BE2C (cell line): Measurements from ENCODE around the gene CWC22.
"Not testable (repeated sequence)": the region's sequence is repeated elsewhere in the genome, so short reads cannot be mapped to it uniquely, and the experiment has no call there.

Experiments
- DNase-seq: peaks from one replicate; pipeline ENCODE4 v3.0.0-alpha.2; 2020
- H3K27me3 ChIP-seq: fragments of 250-450 bp; sonication (Bioruptor Pico); 2 replicates; pipeline ENCODE4 v1.5.1; 2020; ENCODE audit warnings: mild to moderate bottlenecking
- H3K36me3 ChIP-seq: fragments of 250-450 bp; sonication (Bioruptor Pico); 2 replicates; pipeline ENCODE4 v1.5.1; 2020; ENCODE audit warnings: mild to moderate bottlenecking
- H3K4me1 ChIP-seq: fragments of 250-450 bp; sonication (Bioruptor Pico); 2 replicates; pipeline ENCODE4 v1.5.1; 2020
- H3K4me3 ChIP-seq: 2 replicates; pipeline ENCODE4 v1.5.1; 2011; ENCODE audit warnings: low read depth, low read length
- H3K9me3 ChIP-seq: fragments of 250-450 bp; sonication (Bioruptor Pico); 2 replicates; pipeline ENCODE4 v1.5.1; 2020
- CTCF ChIP-seq: IDR thresholded peaks from 2 replicates; pipeline ENCODE4 v1.5.1; 2012; ENCODE audit warnings: mild to moderate bottlenecking, low read depth, low read length

CWC22 gene

DNA sequence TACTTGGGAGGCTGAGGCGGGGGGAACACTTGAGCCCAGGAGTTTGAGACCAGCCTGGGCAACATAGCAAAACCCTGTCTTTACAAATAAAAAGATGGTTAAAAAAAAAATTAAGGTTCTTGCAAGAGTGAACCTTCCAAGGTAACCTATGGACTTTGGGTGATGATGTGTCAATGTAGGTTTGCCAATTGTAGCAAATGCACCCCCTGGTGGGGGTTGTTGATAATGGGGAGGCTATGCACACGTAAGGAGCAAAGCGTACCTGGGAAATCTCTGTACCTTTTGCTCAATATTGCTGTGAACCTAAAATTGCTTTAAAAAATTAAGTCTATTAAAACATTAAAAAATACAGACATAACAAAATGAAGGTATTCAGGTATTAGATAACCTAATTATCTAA is 70.4 kb downstream of the CWC22 start:
- H3K4me3 ChIP-seq, result no peak overlapping the region
- H3K27me3 ChIP-seq, result no peaks in the 10 kb centered on the region
- TF ChIP-seq CTCF, result peak; percentile 49
- H3K9me3 ChIP-seq, result no peaks in the 10 kb centered on the region
- H3K36me3 ChIP-seq, result no peaks in the 10 kb centered on the region
- no peaks in the 10 kb centered on the region for H3K4me1 ChIP-seq
- DNase-seq, result peak; percentile 32

DNA sequence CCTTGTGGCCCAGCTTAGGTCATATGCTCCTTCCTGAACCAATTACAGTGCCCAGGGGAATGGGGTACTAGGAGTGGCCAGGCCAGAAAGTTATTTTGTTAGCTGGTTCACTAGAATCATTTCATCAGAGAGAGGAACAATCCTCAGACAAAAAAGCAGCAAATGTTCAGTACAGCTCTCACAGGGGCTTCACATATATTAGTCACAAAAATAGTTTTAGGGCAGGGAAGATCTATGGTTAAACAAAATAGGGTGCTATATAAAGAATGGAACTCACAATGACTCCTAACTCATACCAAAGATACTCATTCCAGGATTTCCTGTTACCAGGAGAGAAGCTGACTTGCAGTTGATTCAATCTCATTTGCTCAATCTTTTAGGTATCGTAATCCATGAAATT is 71.0 kb downstream of the CWC22 start:
- DNase-seq, result no peak
- Histone ChIP-seq H3K4me3 (no peak overlapping the region), H3K4me1 (no peaks in the 10 kb centered on the region), H3K36me3 (no peaks in the 10 kb centered on the region), H3K9me3 (no peaks in the 10 kb centered on the region), H3K27me3 (no peaks in the 10 kb centered on the region)
- no peak for TF ChIP-seq CTCF

DNA sequence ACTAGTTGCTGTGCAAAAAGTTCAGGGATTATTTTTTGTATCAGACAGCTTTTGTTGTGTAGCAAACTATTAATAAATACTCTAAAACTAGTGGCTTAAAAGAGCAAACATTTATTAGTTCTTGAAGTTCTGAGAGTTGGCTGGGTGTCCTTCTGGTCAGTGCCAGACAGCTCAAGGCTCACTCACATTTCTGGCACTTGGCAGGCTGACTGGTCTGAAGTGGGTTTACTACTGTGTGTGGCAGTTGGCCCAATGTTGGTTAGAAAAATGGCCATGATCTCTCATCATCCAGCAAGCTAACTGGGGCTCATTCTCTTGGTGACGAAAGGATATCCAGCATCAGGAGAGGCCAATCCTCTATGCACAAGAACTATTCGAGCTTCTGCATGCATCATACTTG is 74.3 kb downstream of the CWC22 start:
- no peak for DNase-seq
- Histone ChIP-seq H3K4me3 (no peak overlapping the region), H3K9me3 (no peaks in the 10 kb centered on the region), H3K36me3 (no peaks in the 10 kb centered on the region), H3K4me1 (no peaks in the 10 kb centered on the region), H3K27me3 (no peaks in the 10 kb centered on the region)
- TF ChIP-seq CTCF, result no peak

DNA sequence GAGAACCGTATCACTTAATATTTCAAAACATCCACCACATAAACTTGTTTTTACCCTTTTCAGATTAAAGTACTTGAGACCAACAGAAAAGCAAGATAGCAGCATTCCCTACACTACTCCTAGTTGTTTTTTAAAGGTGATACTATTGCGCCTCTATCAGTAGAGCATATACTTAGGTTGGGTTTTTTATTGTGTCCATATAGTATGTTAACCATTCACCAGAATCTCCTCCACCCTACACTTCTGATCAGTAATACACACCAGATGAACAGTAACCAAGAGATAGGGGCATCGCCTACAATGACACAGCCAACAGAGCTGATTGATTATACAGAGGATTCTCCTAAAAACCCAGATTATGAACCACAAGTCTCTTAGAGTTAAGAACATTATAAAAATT is 75.6 kb downstream of the CWC22 start:
- no peaks in the 10 kb centered on the region for H3K27me3 ChIP-seq
- no peak for TF ChIP-seq CTCF

DNA sequence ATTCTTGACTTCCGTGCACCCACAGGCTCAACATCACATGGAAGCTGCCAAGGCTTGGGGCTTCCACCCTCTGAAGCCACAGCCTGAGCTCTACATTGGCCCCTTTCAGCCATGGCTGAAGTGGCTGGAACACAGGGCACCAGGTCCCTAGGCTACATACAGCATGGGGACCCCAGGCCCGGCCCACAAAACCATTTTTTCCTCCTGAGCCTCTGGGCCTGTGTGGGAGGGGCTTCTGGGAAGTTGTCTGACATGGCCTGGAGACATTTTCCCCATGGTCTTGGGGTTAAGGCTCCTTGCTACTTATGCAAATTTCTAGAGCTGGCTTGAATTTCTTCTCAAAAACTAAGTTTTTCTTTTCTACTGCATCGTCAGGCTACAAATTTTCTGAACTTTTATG is 77.1 kb downstream of the CWC22 start:
- not testable (repeated sequence) for H3K4me1 ChIP-seq, DNase-seq, H3K36me3 ChIP-seq, H3K27me3 ChIP-seq, H3K9me3 ChIP-seq, H3K4me3 ChIP-seq

More for the DNA sequence above, 75.6 kb downstream of the CWC22 start:
- no peaks in the 10 kb centered on the region for H3K36me3 ChIP-seq
- no peak for DNase-seq
- H3K9me3 ChIP-seq, result no peaks in the 10 kb centered on the region
- no peak overlapping the region for H3K4me3 ChIP-seq
- no peaks in the 10 kb centered on the region for H3K4me1 ChIP-seq

DNA sequence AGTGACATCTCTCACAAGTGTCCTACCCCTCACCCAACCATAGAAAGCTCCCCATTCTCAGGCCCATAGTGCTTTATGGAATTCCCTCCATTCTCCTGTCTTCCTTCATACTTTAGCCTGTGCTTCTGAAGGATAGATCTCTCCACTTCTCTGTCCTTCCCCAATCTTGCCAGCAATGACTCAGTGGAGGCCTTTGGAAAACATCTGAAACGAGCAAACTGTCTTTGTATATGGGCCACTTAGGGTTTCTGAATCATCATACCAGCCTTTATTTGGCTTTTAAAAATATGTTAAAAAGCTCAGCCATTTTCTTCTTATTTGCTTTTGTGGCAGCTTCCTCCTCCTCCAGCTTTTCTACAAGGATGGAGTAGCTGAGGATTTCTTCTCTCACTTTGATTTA is 80.1 kb downstream of the CWC22 start:
- no peak for TF ChIP-seq CTCF
- H3K4me3 ChIP-seq, result no peak overlapping the region
- no peaks in the 10 kb centered on the region for H3K4me1 ChIP-seq
- DNase-seq, result no peak
- no peaks in the 10 kb centered on the region for H3K9me3 ChIP-seq
- no peaks in the 10 kb centered on the region for H3K36me3 ChIP-seq
- no peaks in the 10 kb centered on the region for H3K27me3 ChIP-seq

DNA sequence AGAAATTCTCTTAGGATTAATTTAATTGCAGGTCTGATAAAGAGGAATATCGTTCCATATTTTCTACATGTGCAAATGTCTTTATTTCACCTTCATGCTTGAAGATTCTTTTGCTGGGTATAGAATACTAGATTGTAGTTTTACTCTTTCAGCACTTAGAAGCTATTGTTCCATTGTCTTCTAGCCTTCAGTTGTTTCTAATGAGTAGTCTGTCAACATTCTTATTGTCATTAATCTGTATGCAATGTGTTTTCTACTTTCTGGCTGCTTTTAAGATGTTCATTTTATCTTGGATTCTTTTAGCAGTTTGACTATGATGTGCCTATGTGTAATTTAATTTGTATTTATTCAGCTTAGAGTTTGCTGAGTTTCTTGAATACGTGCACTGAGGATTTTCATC is 81.4 kb downstream of the CWC22 start:
- TF ChIP-seq CTCF, result no peak

More for the DNA sequence above, 81.4 kb downstream of the CWC22 start:
- Histone ChIP-seq H3K9me3 (no peaks in the 10 kb centered on the region), H3K27me3 (no peaks in the 10 kb centered on the region), H3K4me3 (no peak overlapping the region), H3K4me1 (no peaks in the 10 kb centered on the region), H3K36me3 (no peaks in the 10 kb centered on the region)
- DNase-seq, result no peak
